HG02884 (cell line): ENCODE measurements around the gene TGM3.
"Not testable (repeated sequence)": the region's sequence is repeated elsewhere in the genome, so short reads cannot be mapped to it uniquely, and the experiment has no call there.

Source experiments
- ATAC-seq: cut with Tn5 transposase; IDR thresholded peaks from one replicate; pipeline ENCODE4 v1.9.1; 2021; ENCODE audit warnings: mild to moderate bottlenecking, moderate library complexity; ENCODE audit not compliant: unreplicated experiment

The TGM3 gene

DNA sequence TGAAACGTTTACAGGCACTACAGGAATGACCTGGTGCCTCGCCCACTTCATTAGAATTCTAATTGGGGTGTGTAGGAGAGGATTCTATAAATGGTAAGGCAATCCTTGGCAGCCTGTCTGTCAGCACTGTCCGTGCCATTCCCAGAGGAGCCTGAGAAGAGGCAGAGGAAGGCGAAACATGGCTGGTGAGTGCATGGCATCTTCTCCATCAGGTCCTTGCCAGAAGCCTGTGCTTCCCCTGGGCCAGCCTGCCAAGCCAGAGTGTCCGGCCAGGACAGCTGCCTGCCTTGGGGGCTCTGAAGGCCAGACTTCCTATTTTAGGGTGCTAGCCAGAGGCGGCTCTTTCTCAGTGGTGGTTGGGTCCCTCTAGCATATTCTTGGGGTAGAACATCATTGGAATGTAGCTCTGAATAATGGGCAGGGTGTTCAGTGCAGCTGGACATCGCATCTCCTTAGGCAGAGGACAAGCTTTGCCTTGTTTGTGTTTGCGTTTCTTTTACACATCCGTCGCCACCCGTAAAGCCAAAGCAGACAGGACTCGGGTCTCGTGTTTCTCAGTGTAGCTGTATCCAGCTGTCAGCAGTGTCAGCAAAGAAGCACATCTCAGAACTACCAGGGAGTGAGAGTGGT is at the start of gene TGM3:
TSS of gene TGM3 (plus strand) at position 116 of the 630 bp plus-strand sequence. CDS start at position 179, 63 bp downstream.
- ATAC-seq: no peak

DNA sequence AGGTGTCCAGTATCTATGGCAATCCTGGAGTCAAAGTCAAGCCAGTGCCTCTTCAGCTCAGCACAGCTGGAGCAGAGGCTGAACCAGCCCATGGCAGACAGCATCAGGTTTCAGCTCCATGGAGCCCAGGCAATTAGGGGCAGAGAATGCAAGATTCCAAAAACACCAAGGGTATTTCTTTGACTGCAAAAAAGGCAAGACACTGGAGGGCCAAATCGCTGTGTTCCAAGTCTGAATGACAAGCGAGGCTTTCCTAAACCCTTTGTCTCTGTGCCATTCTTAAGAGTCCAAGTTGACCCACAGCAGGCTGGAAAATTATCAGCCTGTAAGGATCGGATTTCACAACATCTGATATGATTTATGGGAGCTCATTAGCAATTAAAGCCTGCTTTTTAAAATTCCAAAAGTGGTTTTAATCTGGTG is 49.7 kb upstream of the TGM3 start:
- no peak for ATAC-seq

DNA sequence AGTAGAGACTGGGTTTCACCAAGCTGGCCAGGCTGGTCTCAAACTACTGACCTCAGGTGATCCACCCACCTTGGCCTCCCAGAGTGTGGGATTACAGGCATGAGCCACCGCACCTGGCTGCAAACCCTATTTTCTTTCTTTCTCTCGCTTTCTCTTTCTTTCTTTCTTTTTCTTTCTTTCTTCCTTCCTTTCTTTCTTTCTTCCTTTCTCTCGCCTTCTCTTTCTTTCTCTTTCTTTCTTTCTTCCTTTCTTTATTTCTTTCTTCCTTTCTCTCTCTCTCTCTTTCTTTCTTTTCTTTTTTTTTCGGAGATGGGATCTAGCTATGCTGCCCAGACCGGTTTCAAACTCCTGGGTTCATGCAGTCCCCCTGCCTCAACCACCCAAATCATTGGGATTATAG is 47.0 kb upstream of the TGM3 start:
- no peak for ATAC-seq

GRCh38 chr20:2249935-2250334 is 45.9 kb upstream of the TGM3 start:
- ATAC-seq: no peak

GRCh38 chr20:2252419-2252997 is 43.3 kb upstream of the TGM3 start:
- ATAC-seq: no peak

DNA sequence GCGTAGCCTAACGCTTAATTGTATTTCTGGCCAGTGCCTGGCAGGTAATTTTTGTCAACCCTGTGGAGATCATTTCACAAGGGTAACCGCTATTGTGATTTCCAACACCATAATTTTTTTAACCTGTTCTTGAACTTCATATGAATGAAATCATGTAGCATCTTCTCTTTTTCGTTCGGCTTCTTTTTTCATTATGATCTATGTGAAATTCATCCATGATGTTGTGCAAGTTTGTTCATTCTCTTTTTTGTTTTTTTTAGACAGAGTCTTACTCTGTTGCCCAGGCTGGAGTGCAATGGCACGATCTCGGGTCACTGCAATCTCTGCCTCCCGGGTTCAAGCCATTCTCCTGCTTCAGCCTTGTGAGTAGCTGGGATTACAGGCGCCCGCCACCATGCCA is 42.5 kb upstream of the TGM3 start:
- ATAC-seq: no peak

DNA sequence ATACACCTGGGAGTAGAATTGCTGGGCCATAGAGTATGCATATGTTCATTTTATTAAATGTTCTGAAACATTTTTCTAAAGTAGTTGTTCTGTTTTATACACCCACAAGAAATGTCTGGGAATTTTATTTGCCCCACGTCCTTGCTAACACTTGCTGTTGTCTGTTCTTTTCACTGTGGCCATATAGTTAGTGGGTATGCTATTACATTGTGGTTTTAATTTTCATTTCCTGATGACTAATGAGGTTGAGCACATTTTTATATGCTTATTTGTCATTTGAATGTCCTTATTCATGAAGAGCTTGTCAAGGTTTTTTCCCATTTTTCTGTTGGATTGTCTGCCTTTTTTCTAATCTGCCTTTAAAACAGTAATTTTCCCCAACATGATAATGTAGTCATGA is 41.5 kb upstream of the TGM3 start:
- ATAC-seq: no peak

GRCh38 chr20:2255926-2256531 is 39.8 kb upstream of the TGM3 start:
- no peak for ATAC-seq

DNA sequence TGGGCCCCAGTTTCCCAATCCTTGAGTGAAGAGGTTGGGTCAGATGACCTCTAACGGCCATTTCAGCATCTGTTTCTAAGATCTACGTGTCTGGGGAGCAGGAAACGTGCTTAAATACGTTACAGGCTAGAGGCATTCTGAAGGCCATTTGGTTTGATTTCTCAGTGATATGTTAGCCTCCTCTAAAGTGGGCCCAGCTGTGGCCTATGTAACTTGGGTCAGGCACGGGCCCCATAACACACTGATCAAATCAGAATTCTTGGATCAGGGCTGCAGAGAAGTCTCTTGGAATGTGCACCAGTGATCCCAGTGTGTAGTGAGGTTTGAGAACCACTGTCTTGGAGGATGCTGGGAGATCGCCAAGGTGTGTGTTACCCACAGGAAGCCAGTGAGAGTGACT is 36.1 kb upstream of the TGM3 start:
- no peak for ATAC-seq

GRCh38 chr20:2260250-2260649 is 35.6 kb upstream of the TGM3 start:
- ATAC-seq: no peak

- ATAC-seq: no peak
Measured at GRCh38 chr20:2261046-2261485, 34.7 kb upstream of the TGM3 start.

DNA sequence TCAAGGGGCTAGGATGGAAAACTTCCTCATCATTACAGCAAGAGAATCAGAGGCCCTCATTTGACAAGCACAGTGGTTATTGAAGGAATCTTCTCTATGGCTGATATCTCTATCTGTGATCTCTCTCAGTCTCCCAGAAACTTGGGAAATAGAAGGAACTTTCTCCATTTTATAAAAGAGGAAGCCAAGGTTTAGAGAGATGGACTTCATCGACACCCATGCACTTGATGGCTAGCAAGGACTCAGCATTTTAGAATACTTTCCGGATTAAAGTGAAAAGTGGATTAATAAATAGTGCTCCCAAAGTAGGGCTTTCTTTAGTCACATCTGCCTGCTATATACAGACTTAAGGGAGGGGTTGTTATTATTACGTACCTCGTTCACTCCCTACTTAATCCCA is 34.2 kb upstream of the TGM3 start:
- ATAC-seq: no peak

GRCh38 chr20:2264118-2264517 is 31.7 kb upstream of the TGM3 start:
- no peak for ATAC-seq

DNA sequence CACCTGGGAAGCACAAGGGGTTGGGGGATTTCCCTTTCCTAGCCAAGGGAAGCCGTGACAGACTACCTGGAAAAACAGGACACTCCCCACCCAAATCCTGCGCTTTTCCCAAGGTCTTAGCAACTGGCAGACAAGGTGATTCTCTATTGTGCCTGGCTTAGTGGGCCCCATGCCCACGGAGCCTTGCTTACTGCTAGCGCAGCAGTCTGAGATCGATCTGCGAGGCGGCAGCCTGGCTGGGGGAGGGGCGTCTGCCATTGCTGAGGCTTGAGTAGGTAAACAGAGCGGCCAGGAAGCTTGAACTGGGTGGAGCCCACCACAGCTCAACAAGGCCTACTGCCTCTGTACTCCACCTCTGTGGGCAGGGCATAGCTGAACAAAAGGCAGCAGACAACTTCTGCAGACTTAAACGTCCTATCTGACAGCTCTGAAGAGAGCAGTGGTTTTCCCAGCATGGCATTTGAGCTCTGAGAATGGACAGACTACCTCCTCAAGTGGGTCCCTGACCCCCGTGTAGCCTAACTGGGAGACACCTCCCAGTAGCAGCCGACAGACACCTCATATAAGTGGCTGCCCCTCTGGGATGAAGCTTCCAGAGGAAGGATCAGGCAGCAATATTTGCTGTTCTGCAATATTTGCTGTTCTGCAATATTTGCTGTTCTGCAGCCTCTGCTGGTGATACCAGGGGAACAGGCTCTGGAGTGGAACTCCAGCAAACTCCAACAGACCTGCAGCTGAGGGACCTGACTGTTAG is 31.0 kb upstream of the TGM3 start:
- ATAC-seq: not testable (repeated sequence)

- no peak for ATAC-seq
Measured at GRCh38 chr20:2273634-2274302, 22.0 kb upstream of the TGM3 start.

- ATAC-seq: no peak
Measured at GRCh38 chr20:2276015-2276414, 19.8 kb upstream of the TGM3 start.

- no peak for ATAC-seq
Measured at GRCh38 chr20:2279253-2279779, 16.5 kb upstream of the TGM3 start.

- no peak for ATAC-seq
Measured at GRCh38 chr20:2280082-2280481, 15.7 kb upstream of the TGM3 start.

GRCh38 chr20:2281563-2281962 is 14.2 kb upstream of the TGM3 start:
- ATAC-seq: no peak

DNA sequence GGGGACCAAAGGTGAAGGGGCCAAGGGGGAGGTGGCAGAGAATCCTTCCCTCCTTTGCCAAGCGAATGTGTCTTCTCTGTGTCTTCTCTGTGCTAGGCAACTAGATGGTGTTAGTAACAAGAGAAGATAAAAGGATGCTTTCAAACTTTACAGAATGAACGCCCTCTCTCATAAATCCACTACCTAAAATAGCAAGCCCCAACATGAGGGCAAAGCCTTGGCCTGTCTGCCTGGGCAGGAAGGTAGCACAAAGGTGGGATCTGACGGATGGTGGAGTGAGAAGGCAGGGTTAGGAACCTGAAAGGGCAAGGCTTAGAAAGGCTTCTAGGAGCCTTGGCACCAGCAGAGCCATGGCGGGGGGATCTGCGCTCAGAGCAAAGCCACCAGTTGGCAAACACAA is 13.6 kb upstream of the TGM3 start:
- ATAC-seq: no peak
